Measurements from ENCODE around the gene MED14.

DNA sequence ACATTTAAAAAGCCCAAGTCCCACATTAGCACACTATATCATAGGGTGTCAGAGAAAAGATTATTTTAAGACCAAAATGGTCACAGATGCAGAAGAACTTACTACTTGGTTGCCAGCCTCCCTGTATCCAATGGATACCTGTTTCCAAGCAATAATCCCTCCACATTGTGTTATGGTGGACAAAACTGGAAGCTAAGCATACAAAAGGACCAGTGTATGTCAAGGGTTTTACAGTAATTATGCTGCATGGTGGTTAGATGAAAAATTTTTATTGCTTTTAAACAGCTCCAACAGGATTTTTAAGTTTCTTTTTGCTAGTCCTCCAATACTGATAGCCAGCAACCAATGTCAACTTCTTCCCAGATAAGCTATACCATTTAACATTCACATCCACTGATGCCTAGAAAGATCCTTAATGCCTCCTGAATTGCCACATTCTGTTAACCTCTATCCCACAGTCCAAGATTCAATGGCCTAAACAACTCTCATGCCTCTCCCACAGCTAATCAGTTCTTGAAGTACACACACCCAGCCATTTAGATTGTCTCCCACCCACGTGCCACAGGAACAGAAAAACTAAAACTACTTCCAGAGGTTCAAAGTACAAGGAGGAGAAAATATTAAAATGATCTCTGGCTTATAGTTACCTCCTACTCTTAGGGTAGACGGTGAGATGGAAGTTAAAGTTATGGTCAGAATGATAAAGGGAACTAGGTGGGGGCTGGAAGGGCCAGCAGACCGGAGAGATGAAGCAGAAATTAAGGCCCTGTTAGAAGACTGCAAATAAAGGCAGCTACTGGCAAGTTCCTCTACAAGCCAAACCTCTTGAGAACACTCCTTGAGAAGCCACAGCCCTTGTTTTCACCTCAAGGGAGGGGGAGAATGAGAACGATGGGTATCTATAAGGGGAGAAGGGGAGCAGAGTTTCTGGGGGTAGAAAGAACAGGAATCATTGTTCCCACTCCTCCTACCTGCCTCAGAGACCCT, 5.5 kb downstream of the MED14 start:
- TF ChIP-seq, protein P1, sequence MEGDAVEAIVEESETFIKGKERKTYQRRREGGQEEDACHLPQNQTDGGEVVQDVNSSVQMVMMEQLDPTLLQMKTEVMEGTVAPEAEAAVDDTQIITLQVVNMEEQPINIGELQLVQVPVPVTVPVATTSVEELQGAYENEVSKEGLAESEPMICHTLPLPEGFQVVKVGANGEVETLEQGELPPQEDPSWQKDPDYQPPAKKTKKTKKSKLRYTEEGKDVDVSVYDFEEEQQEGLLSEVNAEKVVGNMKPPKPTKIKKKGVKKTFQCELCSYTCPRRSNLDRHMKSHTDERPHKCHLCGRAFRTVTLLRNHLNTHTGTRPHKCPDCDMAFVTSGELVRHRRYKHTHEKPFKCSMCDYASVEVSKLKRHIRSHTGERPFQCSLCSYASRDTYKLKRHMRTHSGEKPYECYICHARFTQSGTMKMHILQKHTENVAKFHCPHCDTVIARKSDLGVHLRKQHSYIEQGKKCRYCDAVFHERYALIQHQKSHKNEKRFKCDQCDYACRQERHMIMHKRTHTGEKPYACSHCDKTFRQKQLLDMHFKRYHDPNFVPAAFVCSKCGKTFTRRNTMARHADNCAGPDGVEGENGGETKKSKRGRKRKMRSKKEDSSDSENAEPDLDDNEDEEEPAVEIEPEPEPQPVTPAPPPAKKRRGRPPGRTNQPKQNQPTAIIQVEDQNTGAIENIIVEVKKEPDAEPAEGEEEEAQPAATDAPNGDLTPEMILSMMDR (IDR thresholded peaks at IDR 0.05) = no peak
- no peak for TF ChIP-seq POLR2A (IDR thresholded peaks at IDR 0.05)

All from esophagus squamous epithelium (tissue), 4 donors.